ENCODE measurements around the gene MT1A. TPM values are rescaled to one million over a fixed set of nuclear protein-coding genes. Genes with fewer than 3 reads are reported as not detected.
A peak's percentile ranks its signal among the peaks of the same experiment; 100 is the strongest.

The MT1A gene
- total RNA-seq, 1 experiment from 2014 or later, result not detected

GRCh38 chr16:56607109-56607618 lies 31.3 kb upstream of the MT1A start:
- H3K27ac ChIP-seq (ENCODE audit: low read depth, low read length), result peak overlapping the region; percentile 96
- RAD21 ChIA-PET (ENCODE audit: low non-redundant PET in 1 of 2, low total read pairs in 2 of 2, uncharacterized antibody in 2 of 2, unreplicated experiment in 2 of 2), result interaction anchor here (1.7 to 2.0 kb wide), 2 partner anchors 18 to 19 kb away, joined by 4 to 7 read pairs; partner anchors contain the start of gene MT1E (in 2 of the 2)
- H3K27me3 ChIP-seq (ENCODE audit: insufficient read depth, low read length), result no peaks in the 10 kb centered on the region
- no peak overlapping the region for H2AFZ ChIP-seq (ENCODE audit: low read depth, low read length, poor library complexity, severe bottlenecking)
- ATAC-seq, result peak; percentile 28
- no TSS peak for BruUV-seq (replicated peaks)
- no peaks in the 10 kb centered on the region for H4K20me1 ChIP-seq (ENCODE audit: insufficient read depth)
- peak overlapping the region; percentile 95 for H3K4me2 ChIP-seq (ENCODE audit: low read length)
- intact Hi-C loops (cut with micrococcal nuclease), result loop anchor here (2.0 kb wide), 1 partner anchor 48 kb away; no protein-coding TSS in a partner anchor
- no peaks in the 10 kb centered on the region for H3K9me2 ChIP-seq (ENCODE audit: insufficient read depth)
- peak overlapping the region; percentile 91 for H3K9ac ChIP-seq (ENCODE audit: low read length)
- peaks cover 58 to 76% of the 10 kb centered on the region in 2 experiments for H3K4me1 ChIP-seq (ENCODE audit: control insufficient read depth in 1 of 2, insufficient read depth in 2 of 2, low read length in 2 of 2)
- peak overlapping the region; percentile 63 to 85 for H3K4me3 ChIP-seq (replicated peaks in 1 of 2; ENCODE audit: low read depth in 1 of 2, low read length in 2 of 2)
- peak; percentile 75 for DNase-seq (ENCODE audit: low read depth, low spot score)
- H3K36me3 ChIP-seq (ENCODE audit: control insufficient read depth in 1 of 2, insufficient read depth in 2 of 2, low read length in 2 of 2), result no peaks in the 10 kb centered on the region
- peaks cover 14% of the 10 kb centered on the region for H3K79me2 ChIP-seq (ENCODE audit: insufficient read depth, low read length)
- H3K9me3 ChIP-seq (ENCODE audit: control insufficient read depth in 1 of 2, insufficient read depth in 1 of 2, low read depth in 1 of 2, low read length in 2 of 2), result no peaks in the 10 kb centered on the region
- TF ChIP-seq TCF7L2 (IDR thresholded peaks at IDR 0.05; ENCODE audit: borderline replicate concordance, extremely low read depth, insufficient read depth, insufficient read length) (peak; percentile 88), POLR2AphosphoS5 (IDR thresholded peaks at IDR 0.05; ENCODE audit: low read depth, low read length) (peak; percentile 80), RAD21 (IDR thresholded peaks at IDR 0.05; ENCODE audit: low read depth) (no peak), SP1 (IDR thresholded peaks at IDR 0.05; ENCODE audit: low read depth) (no peak), MAX (IDR thresholded peaks at IDR 0.05) (no peak), ZFX (IDR thresholded peaks at IDR 0.05) (peak; percentile 43; the same call in 1 of the 2 replicates), EZH2 (IDR thresholded peaks at IDR 0.05) (no peak), ZBTB33 (IDR thresholded peaks at IDR 0.05; ENCODE audit: extremely low read depth, insufficient replicate concordance, low read length) (no peak), CBX3 (IDR thresholded peaks at IDR 0.05; ENCODE audit: low read depth) (no peak), ZNF274 (IDR thresholded peaks at IDR 0.05; ENCODE audit: low read depth, low read length) (no peak), POLR2A (IDR thresholded peaks at IDR 0.05; ENCODE audit: borderline replicate concordance, extremely low read depth, insufficient read depth, insufficient read length) (no peak), FOSL1 (IDR thresholded peaks at IDR 0.05; ENCODE audit: low read depth) (no peak), EZH2phosphoT487 (IDR thresholded peaks at IDR 0.05; ENCODE audit: borderline replicate concordance) (no peak), ELF1 (IDR thresholded peaks at IDR 0.05; ENCODE audit: borderline replicate concordance, low read depth) (no peak), SIN3A (IDR thresholded peaks at IDR 0.05; ENCODE audit: low read depth) (no peak), CEBPB (IDR thresholded peaks at IDR 0.05; ENCODE audit: low read depth) (no peak), JUND (IDR thresholded peaks at IDR 0.05) (no peak), YY1 (IDR thresholded peaks at IDR 0.05; ENCODE audit: extremely low read depth, insufficient replicate concordance, low read depth, low read length) (no peak), EGR1 (IDR thresholded peaks at IDR 0.05; ENCODE audit: low read depth) (no peak), SRF (IDR thresholded peaks at IDR 0.05; ENCODE audit: low read depth) (no peak)
- TF ChIP-seq, protein P1, sequence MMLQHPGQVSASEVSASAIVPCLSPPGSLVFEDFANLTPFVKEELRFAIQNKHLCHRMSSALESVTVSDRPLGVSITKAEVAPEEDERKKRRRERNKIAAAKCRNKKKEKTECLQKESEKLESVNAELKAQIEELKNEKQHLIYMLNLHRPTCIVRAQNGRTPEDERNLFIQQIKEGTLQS (IDR thresholded peaks at IDR 0.05), result no peak
- TF ChIP-seq, protein P2, sequence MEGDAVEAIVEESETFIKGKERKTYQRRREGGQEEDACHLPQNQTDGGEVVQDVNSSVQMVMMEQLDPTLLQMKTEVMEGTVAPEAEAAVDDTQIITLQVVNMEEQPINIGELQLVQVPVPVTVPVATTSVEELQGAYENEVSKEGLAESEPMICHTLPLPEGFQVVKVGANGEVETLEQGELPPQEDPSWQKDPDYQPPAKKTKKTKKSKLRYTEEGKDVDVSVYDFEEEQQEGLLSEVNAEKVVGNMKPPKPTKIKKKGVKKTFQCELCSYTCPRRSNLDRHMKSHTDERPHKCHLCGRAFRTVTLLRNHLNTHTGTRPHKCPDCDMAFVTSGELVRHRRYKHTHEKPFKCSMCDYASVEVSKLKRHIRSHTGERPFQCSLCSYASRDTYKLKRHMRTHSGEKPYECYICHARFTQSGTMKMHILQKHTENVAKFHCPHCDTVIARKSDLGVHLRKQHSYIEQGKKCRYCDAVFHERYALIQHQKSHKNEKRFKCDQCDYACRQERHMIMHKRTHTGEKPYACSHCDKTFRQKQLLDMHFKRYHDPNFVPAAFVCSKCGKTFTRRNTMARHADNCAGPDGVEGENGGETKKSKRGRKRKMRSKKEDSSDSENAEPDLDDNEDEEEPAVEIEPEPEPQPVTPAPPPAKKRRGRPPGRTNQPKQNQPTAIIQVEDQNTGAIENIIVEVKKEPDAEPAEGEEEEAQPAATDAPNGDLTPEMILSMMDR (IDR thresholded peaks at IDR 0.05 in 2 of 3, conservative IDR thresholded peaks at IDR 0.05 in 1 of 3; ENCODE audit: borderline replicate concordance in 1 of 3, insufficient read depth in 1 of 3, low read depth in 2 of 3, low read length in 2 of 3), result no peak
- CTCF ChIA-PET, result interaction anchor here (1.2 to 5.3 kb wide), 4 partner anchors 31 to 182 kb away, joined by 4 to 65 read pairs (median 5); no protein-coding TSS in a partner anchor
- POLR2A ChIA-PET, result interaction anchor here (0.8 to 16.1 kb wide), 4 partner anchors 11 to 94 kb away, joined by 3 to 344 read pairs (median 10); partner anchors contain the start of gene MT1E

Data from HCT116 (cell line).